Ishikawa (cell line): ENCODE data around the gene RGL1.

Source experiments
- CEBPB ChIP-seq: IDR thresholded peaks from 2 replicates; pipeline ENCODE4 v1.6.1; 2012
- CREB1 ChIP-seq: IDR thresholded peaks from 2 replicates; pipeline ENCODE4 v1.6.1; 2012; ENCODE audit warnings: low read depth
- EGR1 ChIP-seq: IDR thresholded peaks from 2 replicates; pipeline ENCODE4 v1.6.1; 2012
- EP300 ChIP-seq: IDR thresholded peaks from 2 replicates; pipeline ENCODE4 v1.6.1; 2012; ENCODE audit warnings: borderline replicate concordance
- FOXM1 ChIP-seq: IDR thresholded peaks from 2 replicates; pipeline ENCODE4 v1.6.1; 2012; ENCODE audit warnings: low read depth, borderline replicate concordance
- MAX ChIP-seq: IDR thresholded peaks from 2 replicates; pipeline ENCODE4 v1.6.1; 2012
- NFIC ChIP-seq: IDR thresholded peaks from 2 replicates; pipeline ENCODE4 v1.6.1; 2012
- RAD21 ChIP-seq: IDR thresholded peaks from 2 replicates; pipeline ENCODE4 v1.6.1; 2012; ENCODE audit warnings: low read depth
- REST ChIP-seq: IDR thresholded peaks from 2 replicates; pipeline ENCODE4 v1.6.1; 2012; ENCODE audit warnings: low read depth, mild to moderate bottlenecking
- TAF1 ChIP-seq: IDR thresholded peaks from 2 replicates; pipeline ENCODE4 v1.6.1; 2012; ENCODE audit warnings: low read depth, mild to moderate bottlenecking
- TCF12 ChIP-seq: IDR thresholded peaks from 2 replicates; pipeline ENCODE4 v1.6.1; 2012; ENCODE audit warnings: low read depth
- TEAD4 ChIP-seq: IDR thresholded peaks from 2 replicates; pipeline ENCODE4 v1.6.1; 2012
- YY1 ChIP-seq: IDR thresholded peaks from 2 replicates; pipeline ENCODE4 v1.6.1; 2012; ENCODE audit warnings: low read depth
- ZBTB7A ChIP-seq: IDR thresholded peaks from 2 replicates; pipeline ENCODE4 v1.6.1; 2012; ENCODE audit warnings: low read depth
- TF ChIP-seq, protein P1 (sequence below): IDR thresholded peaks from 2 replicates; pipeline ENCODE4 v1.6.1; 2012

Gene RGL1

GRCh38 chr1:183934314-183934713, 129.4 kb downstream of the RGL1 start:
- TF ChIP-seq NFIC (no peak), RAD21 (no peak)
- TF ChIP-seq, protein P1, sequence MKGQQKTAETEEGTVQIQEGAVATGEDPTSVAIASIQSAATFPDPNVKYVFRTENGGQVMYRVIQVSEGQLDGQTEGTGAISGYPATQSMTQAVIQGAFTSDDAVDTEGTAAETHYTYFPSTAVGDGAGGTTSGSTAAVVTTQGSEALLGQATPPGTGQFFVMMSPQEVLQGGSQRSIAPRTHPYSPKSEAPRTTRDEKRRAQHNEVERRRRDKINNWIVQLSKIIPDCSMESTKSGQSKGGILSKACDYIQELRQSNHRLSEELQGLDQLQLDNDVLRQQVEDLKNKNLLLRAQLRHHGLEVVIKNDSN = no peak

- TF ChIP-seq EGR1 (no peak), EP300 (no peak), REST (no peak)
Observed at GRCh38 chr1:183936009-183936408, 131.1 kb downstream of the RGL1 start.

- TF ChIP-seq, protein P1 = no peak
- no peak for TF ChIP-seq CREB1
- TF ChIP-seq CEBPB = no peak
Observed at GRCh38 chr1:183936791-183937190, 131.9 kb downstream of the RGL1 start.

DNA sequence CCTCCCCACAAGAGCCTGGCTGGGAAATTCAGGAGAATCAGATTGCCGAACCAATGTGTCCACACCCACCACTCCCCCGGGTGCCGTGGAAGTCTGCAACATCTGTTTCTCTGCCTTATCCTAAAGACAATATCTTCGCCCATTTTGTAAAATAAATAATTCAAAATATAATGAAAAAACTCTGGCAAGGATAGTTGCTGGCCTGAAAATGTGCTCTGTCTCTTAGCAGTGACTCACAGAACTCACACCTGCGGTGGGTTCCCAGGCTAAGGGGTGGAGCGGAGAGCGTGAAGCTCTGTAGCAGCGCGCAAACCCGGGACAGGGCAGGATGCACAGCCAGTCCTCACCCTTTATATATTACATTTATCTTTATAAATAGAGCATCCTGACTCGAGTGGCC, 132.7 kb downstream of the RGL1 start:
- TF ChIP-seq TEAD4 (no peak), REST (no peak), TAF1 (no peak), RAD21 (no peak), EP300 (no peak), EGR1 (no peak), YY1 (no peak), MAX (no peak), CREB1 (no peak), ZBTB7A (no peak), TCF12 (no peak), CEBPB (no peak), FOXM1 (no peak), NFIC (no peak)
- TF ChIP-seq, protein P1 = no peak

DNA sequence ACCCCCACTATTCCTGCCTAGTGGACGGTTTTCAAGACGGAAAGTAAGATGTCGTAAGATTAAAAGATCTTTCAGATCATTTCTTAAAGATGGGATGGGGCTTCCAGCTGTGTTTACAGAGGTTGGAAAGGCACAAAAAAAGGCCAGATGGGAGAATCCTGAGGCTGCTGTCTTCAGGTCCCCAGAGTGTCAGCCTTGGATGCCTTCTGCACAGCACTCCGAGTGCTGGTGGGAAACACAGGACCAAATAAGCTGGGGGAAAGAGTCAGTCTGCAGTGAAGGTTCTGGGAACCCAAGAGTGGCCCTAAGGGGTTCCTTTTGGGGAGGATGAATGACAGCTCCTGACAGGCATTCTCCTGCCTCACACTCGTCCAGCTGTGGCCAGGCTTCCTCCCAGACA, 136.1 kb downstream of the RGL1 start:
- TF ChIP-seq, protein P1 = no peak
- TF ChIP-seq TEAD4 (no peak), RAD21 (no peak), EP300 (no peak), CREB1 (no peak), TCF12 (no peak), EGR1 (no peak), YY1 (no peak)

DNA sequence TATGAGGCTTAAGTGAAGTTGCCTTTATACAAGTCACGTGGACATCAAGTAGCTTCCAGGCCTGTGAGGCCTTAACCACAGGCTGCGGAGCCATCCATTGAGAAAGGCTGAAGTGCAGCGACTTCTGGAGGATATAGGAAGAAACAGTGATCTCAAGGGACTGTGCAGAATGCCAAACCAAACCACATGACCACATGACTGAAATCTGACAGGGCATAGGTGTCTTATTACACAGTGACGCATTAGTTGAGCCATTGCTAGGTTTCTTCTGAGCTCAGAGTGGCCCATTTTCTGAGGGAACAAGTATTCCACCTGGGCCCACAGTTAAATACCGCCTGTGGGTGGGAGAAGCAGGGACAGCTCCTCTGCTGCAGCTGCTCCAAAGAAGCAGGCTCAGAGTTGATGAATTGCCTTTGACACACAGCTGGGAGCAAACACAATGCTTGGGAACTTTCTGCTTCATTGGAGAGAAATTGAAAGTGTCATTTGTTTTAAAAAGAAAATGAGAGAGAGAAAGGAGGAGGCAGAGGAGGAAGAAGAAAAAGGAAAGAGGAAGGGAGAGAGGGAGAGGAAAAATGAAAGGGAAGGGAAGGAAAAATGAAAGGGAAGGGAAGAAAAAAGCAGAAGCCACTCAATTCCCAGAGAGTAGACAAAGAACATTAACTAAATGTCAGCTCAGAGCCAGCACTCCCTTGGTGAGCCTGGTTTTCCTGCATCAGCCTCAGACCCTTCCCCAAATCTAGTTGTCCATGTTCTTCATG, 138.2 kb downstream of the RGL1 start:
- no peak for TF ChIP-seq CEBPB
- TF ChIP-seq TAF1 = no peak
- TF ChIP-seq, protein P1 = peak; percentile 89
- TF ChIP-seq EP300 = peak; percentile 45; the same call in 1 of the 2 replicates
- TF ChIP-seq EGR1 = no peak
- peak; percentile 29; the same call in 1 of the 2 replicates for TF ChIP-seq RAD21
- no peak for TF ChIP-seq FOXM1
- TF ChIP-seq YY1 = no peak
- TF ChIP-seq REST = peak; percentile 56
- peak; percentile 36; the same call in 1 of the 2 replicates for TF ChIP-seq NFIC
- peak; percentile 64 for TF ChIP-seq MAX
- TF ChIP-seq CREB1 = peak; percentile 60
- peak; percentile 86 for TF ChIP-seq TCF12
